Thoracic aorta (tissue), 2 donors: ENCODE measurements around the gene CCDC85C. TPM values are rescaled to one million over a fixed set of nuclear protein-coding genes. Genes with fewer than 3 reads are reported as not detected.
"Not testable (repeated sequence)": the region's sequence is repeated elsewhere in the genome, so short reads cannot be mapped to it uniquely, and the experiment has no call there.

ENCODE experiments used
- ATAC-seq: fragments of 150-250 bp; one replicate; pipeline ENCODE4 v1.8.0; 2017; ENCODE audit warnings: low read depth; ENCODE audit not compliant: insufficient number of reproducible peaks, low FRiP score
- DNase-seq: peaks from one replicate; pipeline ENCODE4 v3.0.0-alpha.2; 2020; ENCODE audit warnings: low spot score
- H3K27ac ChIP-seq, 2 donors: fragments of 200-600 bp; sonication (generic); 1 replicate in 1 of 2; 2 replicates in 1 of 2; pipeline ENCODE4 v1.5.1; 2016; ENCODE audit warnings: mild to moderate bottlenecking in 2 of 2, moderate library complexity in 2 of 2
- H3K27me3 ChIP-seq: fragments of 200-600 bp; sonication (generic); replicated peaks from 2 replicates; pipeline ENCODE4 v1.6.0; 2016; ENCODE audit warnings: mild to moderate bottlenecking; ENCODE audit not compliant: insufficient read depth
- H3K36me3 ChIP-seq: fragments of 200-600 bp; sonication (generic); one replicate; pipeline ENCODE4 v1.5.1; 2016
- H3K4me1 ChIP-seq, 2 donors: fragments of 200-600 bp; sonication (generic); 1 replicate in 1 of 2; 2 replicates in 1 of 2; pipeline versions ENCODE4 v1.5.1 to v1.6.0; 2016; ENCODE audit warnings: low read depth in 2 of 2, mild to moderate bottlenecking in 1 of 2; ENCODE audit not compliant: control insufficient read depth in 1 of 2
- H3K4me3 ChIP-seq: fragments of 200-600 bp; sonication (generic); 2 replicates; pipeline ENCODE4 v1.5.1; 2016; ENCODE audit warnings: mild to moderate bottlenecking
- H3K9me3 ChIP-seq: fragments of 200-600 bp; sonication (generic); 2 replicates; pipeline ENCODE4 v1.5.1; 2016
- total RNA-seq, 2 donors: library from RNA; depleted of rRNA; stranded (reverse); fragments of >200 nt; gene quantifications; one replicate each; pipeline versions ENCODE4 v1.1.0 to v1.2.3, GENCODE V29; 2016
- TF ChIP-seq, protein P1 (sequence below): fragments of 200-600 bp; sonication (generic); IDR thresholded peaks from one replicate; pipeline ENCODE4 v1.5.1; 2019; ENCODE audit warnings: antibody characterized with exemption

CCDC85C gene
- total RNA-seq, 2 donors from 2014 or later, result 1.5 to 4.1 TPM

- no peak for ATAC-seq
- H3K27me3 ChIP-seq, result no peaks in the 10 kb centered on the region
- no peak overlapping the region for H3K4me3 ChIP-seq
- H3K9me3 ChIP-seq, result no peaks in the 10 kb centered on the region
- no peaks in the 10 kb centered on the region for H3K36me3 ChIP-seq
- DNase-seq, result no peak
- peaks cover 0 to 12% of the 10 kb centered on the region in 2 donors for H3K4me1 ChIP-seq
- TF ChIP-seq, protein P1, sequence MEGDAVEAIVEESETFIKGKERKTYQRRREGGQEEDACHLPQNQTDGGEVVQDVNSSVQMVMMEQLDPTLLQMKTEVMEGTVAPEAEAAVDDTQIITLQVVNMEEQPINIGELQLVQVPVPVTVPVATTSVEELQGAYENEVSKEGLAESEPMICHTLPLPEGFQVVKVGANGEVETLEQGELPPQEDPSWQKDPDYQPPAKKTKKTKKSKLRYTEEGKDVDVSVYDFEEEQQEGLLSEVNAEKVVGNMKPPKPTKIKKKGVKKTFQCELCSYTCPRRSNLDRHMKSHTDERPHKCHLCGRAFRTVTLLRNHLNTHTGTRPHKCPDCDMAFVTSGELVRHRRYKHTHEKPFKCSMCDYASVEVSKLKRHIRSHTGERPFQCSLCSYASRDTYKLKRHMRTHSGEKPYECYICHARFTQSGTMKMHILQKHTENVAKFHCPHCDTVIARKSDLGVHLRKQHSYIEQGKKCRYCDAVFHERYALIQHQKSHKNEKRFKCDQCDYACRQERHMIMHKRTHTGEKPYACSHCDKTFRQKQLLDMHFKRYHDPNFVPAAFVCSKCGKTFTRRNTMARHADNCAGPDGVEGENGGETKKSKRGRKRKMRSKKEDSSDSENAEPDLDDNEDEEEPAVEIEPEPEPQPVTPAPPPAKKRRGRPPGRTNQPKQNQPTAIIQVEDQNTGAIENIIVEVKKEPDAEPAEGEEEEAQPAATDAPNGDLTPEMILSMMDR, result no peak
- H3K27ac ChIP-seq, result no peak overlapping the region
These were observed 40.1 kb upstream of the CCDC85C start for GRCh38 chr14:99644035-99644587.

DNA sequence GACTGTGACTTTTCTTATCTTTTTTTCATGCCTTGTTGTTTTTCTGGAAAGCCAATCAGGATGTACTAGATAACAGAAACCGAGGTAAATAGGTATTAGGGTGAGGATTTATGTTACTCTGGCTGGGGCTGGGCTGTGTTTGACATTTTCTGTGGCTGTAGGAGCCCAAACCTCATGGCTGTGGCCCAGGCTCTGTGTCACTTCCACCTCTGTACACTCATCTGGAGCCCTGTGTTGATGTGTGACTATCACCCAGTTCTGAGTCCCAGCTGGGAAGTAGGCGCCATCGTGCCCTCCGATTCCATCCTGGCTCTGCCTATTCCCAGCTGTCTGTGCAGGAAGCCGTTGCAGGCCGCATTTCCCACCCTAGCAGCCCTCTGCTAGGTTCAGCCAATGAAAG lies 39.3 kb upstream of the CCDC85C start:
- Histone ChIP-seq H3K4me3 (no peak overlapping the region), H3K27me3 (no peaks in the 10 kb centered on the region), H3K27ac (no peak overlapping the region), H3K36me3 (no peaks in the 10 kb centered on the region), H3K4me1 (peaks cover 0 to 12% of the 10 kb centered on the region in 2 donors), H3K9me3 (no peaks in the 10 kb centered on the region)
- ATAC-seq (no peak), DNase-seq (no peak)
- TF ChIP-seq, protein P1, result no peak

GRCh38 chr14:99642771-99643170 lies 38.8 kb upstream of the CCDC85C start:
- not testable (repeated sequence) for ATAC-seq, H3K27ac ChIP-seq, H3K27me3 ChIP-seq, H3K9me3 ChIP-seq, H3K4me3 ChIP-seq, DNase-seq, H3K36me3 ChIP-seq
- peaks cover 0 to 12% of the 10 kb centered on the region in 2 donors for H3K4me1 ChIP-seq

DNA sequence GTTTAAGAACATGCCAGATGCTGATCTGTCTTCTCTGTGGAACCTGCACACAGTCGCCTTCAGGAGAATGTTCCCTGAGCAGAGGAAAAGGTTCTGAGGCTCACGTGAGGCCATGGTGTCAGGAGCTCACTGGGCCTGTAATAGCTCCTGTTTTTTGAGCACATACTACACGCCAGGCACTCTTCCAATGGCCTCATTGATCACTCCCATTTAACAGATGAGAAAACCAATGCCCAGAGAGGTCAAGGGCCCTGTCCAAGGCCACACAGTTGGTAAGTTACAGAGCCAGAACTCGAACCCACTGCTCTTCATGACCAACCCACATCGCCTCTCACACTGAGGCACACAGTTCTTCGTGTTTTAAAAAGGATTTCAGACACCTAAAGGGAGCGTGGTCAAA lies 33.6 kb upstream of the CCDC85C start:
- H3K9me3 ChIP-seq, result no peaks in the 10 kb centered on the region
- no peak overlapping the region for H3K4me3 ChIP-seq
- DNase-seq, result no peak
- H3K27ac ChIP-seq, result no peak overlapping the region
- TF ChIP-seq, protein P1, result no peak
- H3K36me3 ChIP-seq, result no peaks in the 10 kb centered on the region
- H3K4me1 ChIP-seq, result no peaks in the 10 kb centered on the region
- H3K27me3 ChIP-seq, result no peaks in the 10 kb centered on the region
- ATAC-seq, result no peak

- H3K4me1 ChIP-seq, result no peaks in the 10 kb centered on the region
- TF ChIP-seq, protein P1, result no peak
- DNase-seq, result no peak
These were observed 32.5 kb upstream of the CCDC85C start for GRCh38 chr14:99636487-99636886.

DNA sequence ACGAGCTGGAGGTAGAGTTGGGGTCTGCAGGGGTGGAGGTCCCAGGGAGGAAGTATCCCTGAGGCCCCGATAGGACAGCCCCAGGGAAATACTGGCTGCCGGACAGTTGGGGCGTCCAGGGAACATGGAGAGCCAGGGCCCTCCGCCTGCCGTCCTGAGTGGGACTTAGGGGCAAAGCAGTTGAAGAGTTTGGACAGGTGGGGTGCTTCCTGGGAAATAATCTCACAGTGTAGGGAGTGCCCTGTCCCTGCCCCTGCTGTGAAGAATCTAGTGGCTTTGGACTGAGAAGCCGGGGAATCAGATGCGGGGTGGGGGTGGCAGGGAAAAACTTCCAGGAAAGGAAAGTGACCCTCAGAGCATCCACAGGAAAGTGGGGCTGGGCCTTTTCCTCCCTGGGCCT lies 31.1 kb upstream of the CCDC85C start:
- DNase-seq (no peak), ATAC-seq (no peak)
- Histone ChIP-seq H3K4me3 (no peak overlapping the region), H3K9me3 (no peaks in the 10 kb centered on the region), H3K36me3 (no peaks in the 10 kb centered on the region), H3K27me3 (no peaks in the 10 kb centered on the region), H3K4me1 (no peaks in the 10 kb centered on the region), H3K27ac (no peak overlapping the region)
- TF ChIP-seq, protein P1, result no peak

More at GRCh38 chr14:99636487-99636886, 32.5 kb upstream of the CCDC85C start:
- Histone ChIP-seq H3K27ac (no peak overlapping the region), H3K4me3 (no peak overlapping the region), H3K36me3 (no peaks in the 10 kb centered on the region), H3K9me3 (no peaks in the 10 kb centered on the region), H3K27me3 (no peaks in the 10 kb centered on the region)
- no peak for ATAC-seq
